ENCODE measurements around the gene NRTN. TPM values are rescaled to one million over a fixed set of nuclear protein-coding genes. Genes with fewer than 3 reads are reported as not detected.
"Not testable (repeated sequence)": the region's sequence is repeated elsewhere in the genome, so short reads cannot be mapped to it uniquely, and the experiment has no call there.

NRTN gene
- 17.6 and 32.9 TPM in 2 replicates for total RNA-seq (2014; rRNA removed; shearing (Covaris generic))

GRCh38 chr19:5804516-5805461, at the start of gene NRTN:
NRTN (plus strand) TSS chr19:5805067; CDS start chr19:5824166, 19,099 bp downstream.
- peak within 1 kb of the TSS; percentile 36 for H3K4me3 ChIP-seq

GRCh38 chr19:5762608-5763217, 42.2 kb upstream of the NRTN start:
- Histone ChIP-seq H3K4me1 (replicated peaks) (no peaks in the 10 kb centered on the region), H3K27ac (no peak overlapping the region), H3K27me3 (replicated peaks) (no peaks in the 10 kb centered on the region; the same call in 1 of the 2 replicates), H3K36me3 (no peaks in the 10 kb centered on the region), H3K4me3 (no peak overlapping the region), H3K9me3 (replicated peaks) (no peaks in the 10 kb centered on the region)
- no peak for DNase-seq (ENCODE audit: low read depth in 1 of 2, low spot score in 2 of 2)

More at GRCh38 chr19:5804516-5805461, at the start of gene NRTN:
- peak in 1 of 2 experiments; percentile 31 for DNase-seq (ENCODE audit: low read depth in 1 of 2, low spot score in 2 of 2)
- Histone ChIP-seq H3K4me1 (replicated peaks) (peaks cover 22% of the 10 kb centered on the region), H3K27ac (no peak within 1 kb of the TSS), H3K27me3 (replicated peaks) (peaks cover 6% of the 10 kb centered on the region; the same call in 1 of the 2 replicates), H3K36me3 (no peaks in the 10 kb centered on the region), H3K9me3 (replicated peaks) (no peaks in the 10 kb centered on the region)

- Histone ChIP-seq H3K4me3 (no peak overlapping the region), H3K9me3 (replicated peaks) (no peaks in the 10 kb centered on the region), H3K4me1 (replicated peaks) (no peaks in the 10 kb centered on the region), H3K27me3 (replicated peaks) (no peaks in the 10 kb centered on the region; the same call in 1 of the 2 replicates), H3K36me3 (no peaks in the 10 kb centered on the region), H3K27ac (no peak overlapping the region)
- DNase-seq (ENCODE audit: low read depth in 1 of 2, low spot score in 2 of 2) = no peak
Measured at GRCh38 chr19:5765220-5765619, 39.6 kb upstream of the NRTN start.

GRCh38 chr19:5767949-5768348, 36.9 kb upstream of the NRTN start:
- no peaks in the 10 kb centered on the region for H3K36me3 ChIP-seq
- H3K4me1 ChIP-seq (replicated peaks) = no peaks in the 10 kb centered on the region
- no peaks in the 10 kb centered on the region for H3K27me3 ChIP-seq (replicated peaks)
- DNase-seq (ENCODE audit: low read depth in 1 of 2, low spot score in 2 of 2) = no peak
- H3K4me3 ChIP-seq = no peak overlapping the region
- no peak overlapping the region for H3K27ac ChIP-seq
- no peaks in the 10 kb centered on the region for H3K9me3 ChIP-seq (replicated peaks)

GRCh38 chr19:5772416-5772815, 32.5 kb upstream of the NRTN start:
- Histone ChIP-seq H3K27ac (no peak overlapping the region), H3K36me3 (no peaks in the 10 kb centered on the region), H3K4me3 (no peak overlapping the region), H3K9me3 (replicated peaks) (no peaks in the 10 kb centered on the region), H3K4me1 (replicated peaks) (no peaks in the 10 kb centered on the region), H3K27me3 (replicated peaks) (no peaks in the 10 kb centered on the region)
- no peak for DNase-seq (ENCODE audit: low read depth in 1 of 2, low spot score in 2 of 2)

- no peak overlapping the region for H3K27ac ChIP-seq
- no peaks in the 10 kb centered on the region for H3K27me3 ChIP-seq (replicated peaks)
- H3K4me3 ChIP-seq = no peak overlapping the region
- DNase-seq (ENCODE audit: low read depth in 1 of 2, low spot score in 2 of 2) = no peak
- H3K9me3 ChIP-seq (replicated peaks) = no peaks in the 10 kb centered on the region
- H3K36me3 ChIP-seq = no peaks in the 10 kb centered on the region
- H3K4me1 ChIP-seq (replicated peaks) = no peaks in the 10 kb centered on the region
Measured at GRCh38 chr19:5773276-5773675, 31.6 kb upstream of the NRTN start.

GRCh38 chr19:5774921-5775320, 29.9 kb upstream of the NRTN start:
- Histone ChIP-seq H3K36me3 (no peaks in the 10 kb centered on the region), H3K27ac (no peak overlapping the region), H3K4me1 (replicated peaks) (no peaks in the 10 kb centered on the region), H3K27me3 (replicated peaks) (no peaks in the 10 kb centered on the region), H3K4me3 (no peak overlapping the region), H3K9me3 (replicated peaks) (no peaks in the 10 kb centered on the region)
- no peak for DNase-seq (ENCODE audit: low read depth in 1 of 2, low spot score in 2 of 2)

GRCh38 chr19:5775668-5776309, 29.1 kb upstream of the NRTN start:
- Histone ChIP-seq H3K27me3 (replicated peaks) (no peaks in the 10 kb centered on the region), H3K4me1 (replicated peaks) (no peaks in the 10 kb centered on the region), H3K36me3 (no peaks in the 10 kb centered on the region), H3K9me3 (replicated peaks) (no peaks in the 10 kb centered on the region), H3K27ac (no peak overlapping the region), H3K4me3 (no peak overlapping the region)
- no peak for DNase-seq (ENCODE audit: low read depth in 1 of 2, low spot score in 2 of 2)

GRCh38 chr19:5778402-5778801, 26.5 kb upstream of the NRTN start:
- H3K27me3 ChIP-seq (replicated peaks) = no peaks in the 10 kb centered on the region
- H3K4me1 ChIP-seq (replicated peaks) = no peaks in the 10 kb centered on the region
- H3K9me3 ChIP-seq (replicated peaks) = no peaks in the 10 kb centered on the region
- H3K27ac ChIP-seq = no peak overlapping the region
- H3K36me3 ChIP-seq = no peaks in the 10 kb centered on the region
- no peak for DNase-seq (ENCODE audit: low read depth in 1 of 2, low spot score in 2 of 2)
- no peak overlapping the region for H3K4me3 ChIP-seq

GRCh38 chr19:5780916-5781315, 24.0 kb upstream of the NRTN start:
- not testable (repeated sequence) for H3K4me3 ChIP-seq; H3K27me3 ChIP-seq (replicated peaks); H3K27ac ChIP-seq; H3K4me1 ChIP-seq (replicated peaks); DNase-seq (ENCODE audit: low read depth in 1 of 2, low spot score in 2 of 2); H3K9me3 ChIP-seq (replicated peaks)
- peaks cover 22% of the 10 kb centered on the region for H3K36me3 ChIP-seq

- DNase-seq (ENCODE audit: low read depth in 1 of 2, low spot score in 2 of 2) = no peak
- no peak overlapping the region for H3K4me3 ChIP-seq
- no peaks in the 10 kb centered on the region for H3K4me1 ChIP-seq (replicated peaks)
- H3K27ac ChIP-seq = no peak overlapping the region
- H3K36me3 ChIP-seq = peaks cover 34% of the 10 kb centered on the region
- no peaks in the 10 kb centered on the region for H3K27me3 ChIP-seq (replicated peaks)
- no peaks in the 10 kb centered on the region for H3K9me3 ChIP-seq (replicated peaks)
Measured at GRCh38 chr19:5782322-5782721, 22.5 kb upstream of the NRTN start.

- peaks cover 43% of the 10 kb centered on the region for H3K36me3 ChIP-seq
- H3K9me3 ChIP-seq (replicated peaks) = no peaks in the 10 kb centered on the region
- H3K4me3 ChIP-seq = no peak overlapping the region
- no peaks in the 10 kb centered on the region for H3K27me3 ChIP-seq (replicated peaks)
- no peaks in the 10 kb centered on the region for H3K4me1 ChIP-seq (replicated peaks)
- peak in 1 of 2 experiments; percentile 45 for DNase-seq (ENCODE audit: low read depth in 1 of 2, low spot score in 2 of 2)
- H3K27ac ChIP-seq = no peak overlapping the region
Measured at GRCh38 chr19:5782945-5783919, 21.6 kb upstream of the NRTN start.

GRCh38 chr19:5784581-5785147, 20.2 kb upstream of the NRTN start, which contains the start of gene PRR22:
PRR22 (minus strand) TSS chr19:5784746; CDS start chr19:5784660, 86 bp downstream.
- H3K4me1 ChIP-seq (replicated peaks) = no peaks in the 10 kb centered on the region
- peaks cover 58% of the 10 kb centered on the region for H3K36me3 ChIP-seq
- no peak within 1 kb of the TSS for H3K27ac ChIP-seq
- H3K9me3 ChIP-seq (replicated peaks) = no peaks in the 10 kb centered on the region
- no peak within 1 kb of the TSS for H3K4me3 ChIP-seq
- DNase-seq (ENCODE audit: low read depth in 1 of 2, low spot score in 2 of 2) = peak in 1 of 2 experiments; percentile 40
- no peaks in the 10 kb centered on the region for H3K27me3 ChIP-seq (replicated peaks)

All from SJSA1 (cell line).